ENCODE results near the gene ZNF646.
A peak's percentile ranks its signal among the peaks of the same experiment; 100 is the strongest.

The ZNF646 gene

GRCh38 chr16:31080035-31080629 is 5.9 kb downstream of the ZNF646 start:
- no CpG with 5 or more reads among the region's 40 CpGs for WGBS, 2 donors (ENCODE audit: extremely low coverage in 2 of 2, insufficient read length in 2 of 2, insufficient replicate concordance in 1 of 2)
- Histone ChIP-seq H4K8ac (ENCODE audit: low read depth, low read length) (no peak overlapping the region), H2BK120ac (ENCODE audit: low read depth, low read length) (no peak overlapping the region)

GRCh38 chr16:31080756-31081419 is 6.7 kb downstream of the ZNF646 start:
- Histone ChIP-seq H2BK5ac (ENCODE audit: low read length) (peak overlapping the region; percentile 75), H3K4me1 (ENCODE audit: control insufficient read depth in 2 of 2, insufficient read depth in 1 of 2, low read depth in 1 of 2, low read length in 2 of 2) (no peaks in the 10 kb centered on the region), H3K27me3 (ENCODE audit: control insufficient read depth in 3 of 3, insufficient read depth in 3 of 3, low read depth in 1 of 3, low read length in 3 of 3) (no peaks in the 10 kb centered on the region), H3K4me2 (ENCODE audit: insufficient read depth, low read length, poor library complexity, severe bottlenecking) (no peak overlapping the region), H3K9me3 (replicated peaks in 1 of 2; ENCODE audit: control insufficient read depth in 2 of 2, insufficient read depth in 1 of 2, low read depth in 1 of 2, low read length in 2 of 2) (no peaks in the 10 kb centered on the region), H3K36me3 (replicated peaks in 1 of 2; ENCODE audit: control insufficient read depth in 2 of 2, insufficient read depth in 2 of 2, low read length in 2 of 2) (peaks cover 69 to 96% of the 10 kb centered on the region in 2 donors), H3K27ac (replicated peaks; ENCODE audit: low read length) (no peak overlapping the region), H3K79me1 (ENCODE audit: low read depth, low read length) (peaks cover 34% of the 10 kb centered on the region), H3K9ac (ENCODE audit: low read depth, low read length, poor library complexity) (no peak overlapping the region), H4K91ac (ENCODE audit: low read depth, low read length, poor library complexity) (no peak overlapping the region), H2BK15ac (ENCODE audit: low read length) (no peak overlapping the region), H2BK120ac (ENCODE audit: low read depth, low read length) (no peak overlapping the region), H4K8ac (ENCODE audit: low read depth, low read length) (no peak overlapping the region), H2AK5ac (ENCODE audit: low read depth, low read length) (no peak overlapping the region), H3K18ac (ENCODE audit: low read length) (no peak overlapping the region), H3K23ac (ENCODE audit: low read depth, low read length, poor library complexity) (peak overlapping the region; percentile 55), H2BK12ac (ENCODE audit: low read length) (no peak overlapping the region), H3K4ac (ENCODE audit: low read length) (no peak overlapping the region), H2AFZ (ENCODE audit: low read length) (no peak overlapping the region), H3K4me3 (ENCODE audit: low read length in 2 of 2) (no peak overlapping the region), H3K14ac (ENCODE audit: low read length) (no peak overlapping the region)
- no peak for DNase-seq (ENCODE audit: low spot score)
- no CpG with 5 or more reads among the region's 13 CpGs for WGBS, 2 donors (ENCODE audit: extremely low coverage in 2 of 2, insufficient read length in 2 of 2, insufficient replicate concordance in 1 of 2)

More at GRCh38 chr16:31080035-31080629, 5.9 kb downstream of the ZNF646 start:
- no peak overlapping the region for H3K14ac ChIP-seq (ENCODE audit: low read length)
- no peak overlapping the region for H2BK12ac ChIP-seq (ENCODE audit: low read length)
- no peaks in the 10 kb centered on the region for H3K4me1 ChIP-seq (ENCODE audit: control insufficient read depth in 2 of 2, insufficient read depth in 1 of 2, low read depth in 1 of 2, low read length in 2 of 2)
- peak overlapping the region; percentile 21 for H3K9ac ChIP-seq (ENCODE audit: low read depth, low read length, poor library complexity)
- H2BK5ac ChIP-seq (ENCODE audit: low read length) = no peak overlapping the region
- no peak overlapping the region for H2BK15ac ChIP-seq (ENCODE audit: low read length)
- no peak overlapping the region for H3K4me3 ChIP-seq (ENCODE audit: low read length in 2 of 2)
- H3K9me3 ChIP-seq (replicated peaks in 1 of 2; ENCODE audit: control insufficient read depth in 2 of 2, insufficient read depth in 1 of 2, low read depth in 1 of 2, low read length in 2 of 2) = no peaks in the 10 kb centered on the region
- peaks cover 34% of the 10 kb centered on the region for H3K79me1 ChIP-seq (ENCODE audit: low read depth, low read length)
- no peak overlapping the region for H3K4ac ChIP-seq (ENCODE audit: low read length)
- H2AFZ ChIP-seq (ENCODE audit: low read length) = no peak overlapping the region
- no peak for DNase-seq (ENCODE audit: low spot score)
- H3K27me3 ChIP-seq (ENCODE audit: control insufficient read depth in 3 of 3, insufficient read depth in 3 of 3, low read depth in 1 of 3, low read length in 3 of 3) = no peaks in the 10 kb centered on the region
- no peak overlapping the region for H3K23ac ChIP-seq (ENCODE audit: low read depth, low read length, poor library complexity)
- no peak overlapping the region for H3K27ac ChIP-seq (replicated peaks; ENCODE audit: low read length)
- H3K18ac ChIP-seq (ENCODE audit: low read length) = no peak overlapping the region
- no peak overlapping the region for H4K91ac ChIP-seq (ENCODE audit: low read depth, low read length, poor library complexity)
- no peak overlapping the region for H2AK5ac ChIP-seq (ENCODE audit: low read depth, low read length)
- H3K4me2 ChIP-seq (ENCODE audit: insufficient read depth, low read length, poor library complexity, severe bottlenecking) = no peak overlapping the region
- H3K36me3 ChIP-seq (replicated peaks in 1 of 2; ENCODE audit: control insufficient read depth in 2 of 2, insufficient read depth in 2 of 2, low read length in 2 of 2) = peaks cover 69 to 95% of the 10 kb centered on the region in 2 donors

DNA sequence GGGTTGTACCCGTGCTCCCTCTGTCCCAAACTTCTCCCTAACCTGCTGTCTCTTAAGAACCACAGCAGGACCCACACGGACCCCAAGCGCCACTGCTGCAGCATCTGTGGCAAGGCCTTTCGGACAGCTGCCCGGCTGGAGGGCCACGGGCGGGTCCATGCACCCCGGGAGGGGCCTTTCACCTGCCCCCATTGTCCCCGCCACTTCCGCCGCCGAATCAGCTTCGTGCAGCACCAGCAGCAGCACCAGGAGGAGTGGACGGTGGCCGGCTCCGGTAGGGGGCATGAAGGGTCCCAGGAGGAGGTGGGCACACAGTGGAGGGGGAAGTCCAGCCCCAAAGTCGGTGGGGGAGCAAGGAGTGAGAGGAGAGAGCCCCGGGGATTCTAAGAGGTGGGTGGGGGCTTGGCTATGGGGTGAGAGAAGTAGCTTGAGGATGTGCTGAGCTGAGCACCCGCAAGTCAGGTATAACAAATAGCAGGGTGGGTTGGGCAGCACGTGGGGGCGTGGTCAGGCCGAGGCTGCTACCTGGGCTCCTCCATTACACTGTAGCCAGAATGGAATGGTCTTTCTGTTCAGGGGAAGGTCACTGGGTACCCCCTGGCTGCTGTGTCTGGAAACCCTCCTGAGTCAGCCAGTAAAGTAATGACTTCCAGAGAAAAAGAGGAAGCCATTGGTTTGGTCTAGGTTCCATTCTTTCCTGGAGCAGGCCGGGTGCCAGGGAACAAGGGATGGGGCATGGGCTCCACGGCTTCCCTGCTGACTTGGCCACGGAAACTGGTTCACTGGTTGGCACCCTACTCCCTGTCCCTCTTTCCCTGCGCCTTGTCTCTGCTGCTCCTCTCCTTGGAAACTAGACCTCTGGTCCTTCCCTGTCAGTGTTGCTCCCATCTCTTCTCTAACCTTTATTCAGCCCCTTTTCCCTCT is 7.5 kb downstream of the ZNF646 start:
- H4K8ac ChIP-seq (ENCODE audit: low read depth, low read length) = no peak overlapping the region
- no peak overlapping the region for H3K9ac ChIP-seq (ENCODE audit: low read depth, low read length, poor library complexity)
- peak overlapping the region; percentile 75 for H2BK5ac ChIP-seq (ENCODE audit: low read length)
- H4K91ac ChIP-seq (ENCODE audit: low read depth, low read length, poor library complexity) = no peak overlapping the region
- H3K14ac ChIP-seq (ENCODE audit: low read length) = no peak overlapping the region
- H2BK12ac ChIP-seq (ENCODE audit: low read length) = no peak overlapping the region
- no peak for DNase-seq (ENCODE audit: low spot score)
- no peak overlapping the region for H3K4ac ChIP-seq (ENCODE audit: low read length)
- no peak overlapping the region for H3K27ac ChIP-seq (replicated peaks; ENCODE audit: low read length)
- H3K18ac ChIP-seq (ENCODE audit: low read length) = no peak overlapping the region
- no peak overlapping the region for H2BK120ac ChIP-seq (ENCODE audit: low read depth, low read length)
- no peaks in the 10 kb centered on the region for H3K27me3 ChIP-seq (ENCODE audit: control insufficient read depth in 3 of 3, insufficient read depth in 3 of 3, low read depth in 1 of 3, low read length in 3 of 3)
- H3K4me3 ChIP-seq (ENCODE audit: low read length in 2 of 2) = no peak overlapping the region
- WGBS, 2 donors (ENCODE audit: extremely low coverage in 2 of 2, insufficient read length in 2 of 2, insufficient replicate concordance in 1 of 2) = no CpG with 5 or more reads among the region's 26 CpGs
- no peaks in the 10 kb centered on the region for H3K4me1 ChIP-seq (ENCODE audit: control insufficient read depth in 2 of 2, insufficient read depth in 1 of 2, low read depth in 1 of 2, low read length in 2 of 2)
- no peak overlapping the region for H3K4me2 ChIP-seq (ENCODE audit: insufficient read depth, low read length, poor library complexity, severe bottlenecking)
- H2BK15ac ChIP-seq (ENCODE audit: low read length) = no peak overlapping the region
- no peak overlapping the region for H3K23ac ChIP-seq (ENCODE audit: low read depth, low read length, poor library complexity)
- no peak overlapping the region for H2AFZ ChIP-seq (ENCODE audit: low read length)
- H2AK5ac ChIP-seq (ENCODE audit: low read depth, low read length) = no peak overlapping the region
- peaks cover 63 to 88% of the 10 kb centered on the region in 2 donors for H3K36me3 ChIP-seq (replicated peaks in 1 of 2; ENCODE audit: control insufficient read depth in 2 of 2, insufficient read depth in 2 of 2, low read length in 2 of 2)
- H3K79me1 ChIP-seq (ENCODE audit: low read depth, low read length) = peaks cover 28% of the 10 kb centered on the region
- H3K9me3 ChIP-seq (replicated peaks in 1 of 2; ENCODE audit: control insufficient read depth in 2 of 2, insufficient read depth in 1 of 2, low read depth in 1 of 2, low read length in 2 of 2) = no peaks in the 10 kb centered on the region
